T-helper 1 cell treated with Interleukin-12 subunit alpha and Interleukin-12 subunit beta and Interleukin-4 antibody, amounts not matched to agents 30 μg/mL and 1 μg/mL, for 36 hours (primary cell): ENCODE data around the gene SESN1.

Experiments used
- H3K27ac Mint-ChIP-seq: one replicate; pipeline ENCODE4 v1.8.0; 2021; ENCODE audit warnings: mild to moderate bottlenecking, mixed read lengths
- H3K27me3 Mint-ChIP-seq: one replicate; pipeline ENCODE4 v1.8.0; 2021; ENCODE audit warnings: low read depth, mixed read lengths
- H3K36me3 Mint-ChIP-seq: one replicate; pipeline ENCODE4 v1.8.0; 2021; ENCODE audit warnings: low read depth, mixed read lengths
- H3K4me1 Mint-ChIP-seq: one replicate; pipeline ENCODE4 v1.8.0; 2021; ENCODE audit warnings: low read depth, mixed read lengths
- H3K4me3 Mint-ChIP-seq: one replicate; pipeline ENCODE4 v1.8.0; 2021; ENCODE audit warnings: mild to moderate bottlenecking, moderate library complexity, mixed read lengths
- H3K9me3 Mint-ChIP-seq: one replicate; pipeline ENCODE4 v1.8.0; 2021; ENCODE audit warnings: mixed read lengths

Gene SESN1

DNA sequence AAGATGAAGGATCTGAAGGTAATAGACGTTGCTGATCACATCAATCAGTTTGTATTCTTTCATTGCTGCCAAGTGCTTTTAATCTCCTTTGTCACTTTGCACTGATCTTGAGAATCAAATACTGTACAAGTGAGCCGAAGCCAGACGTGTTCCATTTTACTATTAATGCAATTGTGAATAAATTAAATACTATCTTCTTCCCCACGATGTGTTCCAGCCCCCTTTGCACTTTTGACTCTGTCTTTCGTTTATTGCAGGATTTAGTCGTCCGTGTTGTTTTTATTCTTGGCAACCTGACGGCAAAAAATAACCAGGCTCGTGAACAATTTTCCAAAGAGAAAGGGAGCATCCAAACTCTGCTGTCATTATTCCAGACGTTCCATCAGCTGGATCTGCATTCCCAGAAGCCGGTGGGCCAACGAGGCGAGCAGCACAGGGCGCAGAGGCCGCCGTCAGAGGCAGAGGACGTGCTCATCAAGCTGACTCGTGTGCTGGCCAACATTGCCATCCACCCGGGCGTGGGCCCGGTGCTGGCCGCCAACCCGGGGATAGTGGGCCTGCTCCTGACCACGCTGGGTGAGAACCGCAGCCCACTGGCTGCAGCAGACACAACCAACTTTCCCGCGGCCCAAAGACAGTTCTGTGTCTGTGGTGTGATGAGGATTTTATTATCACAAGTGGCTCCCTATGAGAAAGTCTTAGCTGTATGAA is 141.7 kb downstream of the SESN1 start:
- Mint-ChIP-seq H3K27ac (no peak overlapping the region), H3K27me3 (peaks cover 4% of the 10 kb centered on the region), H3K4me3 (no peak overlapping the region), H3K36me3 (peaks cover 6% of the 10 kb centered on the region), H3K9me3 (no peaks in the 10 kb centered on the region), H3K4me1 (peaks cover 18% of the 10 kb centered on the region)

DNA sequence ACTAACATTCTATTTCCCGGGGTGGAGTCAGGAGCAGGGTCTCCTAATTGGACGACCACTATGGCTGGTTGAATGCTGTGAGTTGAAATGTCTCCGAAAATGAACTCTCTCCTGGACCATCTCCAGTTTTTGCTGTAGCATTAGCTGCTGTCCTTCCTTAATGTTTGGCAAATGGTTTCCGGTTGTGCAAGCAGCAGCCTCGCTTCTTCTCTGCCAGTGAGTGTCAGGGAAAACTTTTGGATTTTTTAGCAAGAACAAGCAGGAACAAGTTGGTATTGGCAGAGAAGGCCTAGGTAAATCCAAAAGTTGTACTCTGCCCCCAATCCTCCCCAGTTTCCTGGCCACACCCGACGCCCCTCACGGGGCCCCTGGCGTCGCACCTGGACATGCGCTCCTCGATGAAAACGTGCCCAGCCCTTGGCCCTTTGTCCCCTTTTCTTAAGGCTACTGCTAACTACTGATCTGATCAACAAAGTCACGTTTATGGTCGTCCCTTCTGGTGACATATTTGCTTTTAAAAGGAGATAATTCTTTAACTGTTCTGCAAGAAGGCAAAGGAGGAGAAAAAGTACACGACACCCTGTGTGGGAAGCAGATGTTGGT is 143.2 kb downstream of the SESN1 start:
- Mint-ChIP-seq H3K4me3 (no peak overlapping the region), H3K27ac (no peak overlapping the region), H3K27me3 (peaks cover 11% of the 10 kb centered on the region), H3K36me3 (peaks cover 6% of the 10 kb centered on the region), H3K4me1 (peaks cover 24% of the 10 kb centered on the region), H3K9me3 (no peaks in the 10 kb centered on the region)

DNA sequence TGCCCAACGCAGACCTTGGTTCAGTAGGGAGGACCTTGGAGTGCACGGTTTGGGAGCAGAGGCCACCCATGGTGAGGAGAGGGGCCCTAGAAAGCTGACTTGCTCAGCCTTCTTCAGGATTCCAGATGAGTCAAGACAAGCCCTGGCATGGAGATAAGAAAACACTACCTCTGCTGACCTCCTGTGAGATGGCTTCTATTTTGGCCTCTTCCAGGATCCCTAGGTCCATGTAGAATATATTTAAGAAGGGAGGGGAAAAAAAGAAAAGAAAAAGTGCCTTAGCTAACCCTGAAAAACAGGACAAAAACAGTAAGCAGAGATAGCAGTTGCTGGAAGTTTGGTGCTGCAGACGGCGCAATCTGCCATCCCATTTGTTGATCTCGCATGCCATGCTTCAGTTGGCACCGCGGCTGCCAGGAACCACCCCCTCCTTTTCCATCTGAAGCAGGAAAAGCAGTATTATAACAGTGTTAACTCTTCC is 146.4 kb downstream of the SESN1 start:
- no peak overlapping the region for H3K27ac Mint-ChIP-seq
- peaks cover 4% of the 10 kb centered on the region for H3K36me3 Mint-ChIP-seq
- H3K4me3 Mint-ChIP-seq: no peak overlapping the region
- peaks cover 30% of the 10 kb centered on the region for H3K4me1 Mint-ChIP-seq
- peaks cover 11% of the 10 kb centered on the region for H3K27me3 Mint-ChIP-seq
- H3K9me3 Mint-ChIP-seq: no peaks in the 10 kb centered on the region

DNA sequence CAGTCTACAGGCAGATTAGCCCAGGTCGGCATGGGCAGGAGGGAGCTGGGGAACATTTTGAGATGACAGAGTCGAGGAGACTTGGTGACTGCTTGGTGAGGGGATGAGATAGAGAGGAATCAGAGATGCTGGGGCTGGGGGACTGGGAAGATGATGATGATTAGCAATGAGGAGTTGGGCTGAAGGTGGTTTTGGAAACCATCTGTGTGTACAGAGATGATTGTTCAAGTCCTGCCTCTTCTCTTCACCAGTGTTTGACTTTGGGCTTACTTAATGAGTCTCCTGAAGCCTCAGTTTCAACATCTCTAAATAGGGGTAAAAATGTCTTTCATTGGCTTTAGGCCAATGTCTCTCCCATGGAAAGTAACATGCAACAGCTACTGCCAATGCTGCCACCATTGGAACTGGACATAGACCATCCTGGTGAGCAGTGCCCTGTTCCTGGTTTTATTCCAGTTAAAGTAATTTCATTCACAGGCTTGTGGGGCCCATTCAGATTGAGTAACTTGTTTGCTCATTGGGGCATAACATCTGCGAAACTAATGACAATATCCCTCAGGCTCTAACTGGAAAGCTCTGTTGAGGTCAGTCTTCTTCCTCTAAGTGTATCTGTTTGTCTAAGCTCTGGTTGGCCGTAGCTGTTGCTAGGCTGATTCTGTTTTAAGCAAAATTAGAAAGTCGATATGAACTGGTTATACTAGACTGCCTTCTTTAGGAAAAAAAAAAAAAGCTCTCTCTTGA is 147.4 kb downstream of the SESN1 start:
- no peak overlapping the region for H3K27ac Mint-ChIP-seq
- peaks cover 39% of the 10 kb centered on the region for H3K4me1 Mint-ChIP-seq
- no peaks in the 10 kb centered on the region for H3K9me3 Mint-ChIP-seq
- peaks cover 4% of the 10 kb centered on the region for H3K36me3 Mint-ChIP-seq
- peaks cover 7% of the 10 kb centered on the region for H3K27me3 Mint-ChIP-seq
- H3K4me3 Mint-ChIP-seq: no peak overlapping the region

DNA sequence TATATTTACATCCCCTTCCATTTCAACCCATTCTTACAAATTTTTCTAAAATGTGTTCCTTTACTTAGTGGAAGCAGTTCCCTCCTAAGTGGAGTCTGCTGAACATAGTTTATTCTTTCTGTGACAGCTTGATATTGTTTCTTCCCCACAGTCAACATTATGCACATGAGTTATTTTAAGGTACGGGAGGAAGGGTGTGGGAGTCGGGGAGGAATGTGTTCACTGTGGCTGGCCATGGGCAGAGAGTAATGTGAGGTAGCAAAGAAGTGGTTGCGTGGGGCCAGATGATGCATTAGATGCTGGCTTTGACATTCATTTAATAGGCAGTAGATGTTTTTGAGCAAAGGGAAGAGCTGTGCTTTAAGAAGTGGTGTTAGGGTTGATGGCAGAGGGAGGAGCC is 148.0 kb downstream of the SESN1 start:
- Mint-ChIP-seq H3K27ac (no peak overlapping the region), H3K9me3 (no peaks in the 10 kb centered on the region), H3K36me3 (peaks cover 4% of the 10 kb centered on the region), H3K27me3 (peaks cover 7% of the 10 kb centered on the region), H3K4me3 (no peak overlapping the region), H3K4me1 (peaks cover 43% of the 10 kb centered on the region)

DNA sequence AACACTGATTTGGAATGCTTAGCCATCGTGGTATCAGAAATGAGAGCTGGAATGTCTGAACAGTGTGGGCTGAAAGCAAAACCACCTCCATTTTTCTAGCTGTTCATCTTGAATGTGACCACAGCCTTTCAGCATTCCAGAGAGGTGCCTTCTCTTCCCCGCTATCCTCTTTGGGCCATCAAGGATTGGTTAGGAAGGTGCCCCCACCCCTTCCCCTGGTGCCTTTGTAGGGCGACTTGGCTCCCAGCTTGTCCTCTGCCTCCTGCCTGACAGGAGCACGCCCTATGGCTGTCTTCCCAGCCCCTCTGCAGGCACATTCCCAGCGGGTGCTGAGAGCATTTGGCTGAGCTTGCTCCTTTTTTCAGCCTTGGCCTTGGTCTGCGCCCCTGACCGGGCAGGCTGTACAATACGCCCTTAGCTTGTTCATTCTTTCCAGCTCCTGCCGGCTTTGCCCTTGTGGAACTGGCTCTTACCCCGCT is 148.9 kb downstream of the SESN1 start:
- peaks cover 7% of the 10 kb centered on the region for H3K27me3 Mint-ChIP-seq
- H3K36me3 Mint-ChIP-seq: peaks cover 4% of the 10 kb centered on the region
- H3K4me1 Mint-ChIP-seq: peaks cover 45% of the 10 kb centered on the region
- no peak overlapping the region for H3K4me3 Mint-ChIP-seq
- H3K9me3 Mint-ChIP-seq: no peaks in the 10 kb centered on the region
- H3K27ac Mint-ChIP-seq: no peak overlapping the region

DNA sequence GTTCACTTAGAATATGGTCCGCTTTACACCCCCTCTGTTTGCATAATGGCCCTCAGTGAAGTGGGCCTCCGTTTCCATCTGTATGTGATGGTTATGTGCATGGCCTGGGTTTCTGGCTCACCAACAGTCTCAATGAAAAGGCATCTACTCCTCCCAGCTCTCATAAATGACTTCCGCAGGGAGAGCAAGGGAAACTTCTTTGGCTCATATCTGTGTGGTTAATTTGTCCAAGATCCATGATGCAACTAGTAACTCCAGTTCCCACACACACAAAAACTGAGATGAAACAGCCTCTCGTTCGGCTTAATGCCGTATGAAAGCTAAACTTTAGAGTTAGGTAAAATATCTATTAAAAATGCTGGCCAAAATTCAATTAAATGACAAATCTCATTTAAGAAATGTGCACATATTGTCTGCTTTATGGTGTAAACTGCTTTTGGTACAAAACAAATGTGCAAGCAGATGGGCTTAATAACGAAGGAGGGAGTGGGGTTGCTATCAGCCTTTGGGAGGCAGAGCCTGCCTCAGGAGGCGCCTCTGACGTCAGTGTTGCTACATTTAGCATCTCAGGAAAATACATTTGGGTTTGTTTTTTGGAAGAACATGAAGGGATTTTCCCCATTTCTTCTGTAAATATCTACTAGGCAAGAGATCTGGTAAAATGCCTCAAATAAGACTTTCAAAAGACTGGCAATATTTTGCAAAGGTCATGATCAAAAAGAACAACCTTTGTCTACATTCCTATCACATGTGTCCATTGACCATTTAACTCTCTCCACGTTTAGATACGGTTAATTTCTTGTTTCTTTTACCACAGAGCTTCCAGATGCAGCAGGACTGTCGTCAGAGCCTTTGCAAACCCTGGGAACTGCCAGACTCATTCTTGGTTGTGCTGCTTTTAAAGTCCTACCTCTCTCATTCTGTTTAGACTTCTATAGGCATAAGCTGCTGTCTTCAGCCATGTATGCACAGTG is 149.7 kb downstream of the SESN1 start:
- H3K9me3 Mint-ChIP-seq: peaks cover under 1% of the 10 kb centered on the region
- H3K4me3 Mint-ChIP-seq: no peak overlapping the region
- peak overlapping the region; percentile 27 for H3K27ac Mint-ChIP-seq
- H3K4me1 Mint-ChIP-seq: peaks cover 45% of the 10 kb centered on the region
- H3K27me3 Mint-ChIP-seq: peaks cover 7% of the 10 kb centered on the region
- peaks cover 5% of the 10 kb centered on the region for H3K36me3 Mint-ChIP-seq

DNA sequence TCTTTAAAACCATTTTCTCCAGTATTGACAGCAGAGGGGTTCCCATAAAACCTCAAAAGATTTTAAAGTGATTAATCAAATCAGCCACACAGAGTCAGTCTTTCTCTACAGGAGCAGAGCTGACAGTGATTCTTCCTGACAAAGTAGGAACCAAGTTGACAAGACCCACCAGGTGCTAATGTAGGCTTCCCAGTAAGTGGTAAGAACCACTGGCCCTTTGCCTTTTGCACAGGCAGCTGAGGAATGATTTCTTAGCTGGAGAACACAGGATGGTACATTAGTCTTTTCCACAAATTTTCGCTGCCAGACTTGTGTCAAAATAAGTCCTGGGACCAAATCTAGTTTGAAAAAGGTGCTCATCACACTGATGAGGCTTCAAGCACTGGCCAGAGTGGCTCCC is 150.6 kb downstream of the SESN1 start:
- H3K27ac Mint-ChIP-seq: no peak overlapping the region
- peaks cover 10% of the 10 kb centered on the region for H3K9me3 Mint-ChIP-seq
- H3K27me3 Mint-ChIP-seq: peaks cover 7% of the 10 kb centered on the region
- peaks cover 46% of the 10 kb centered on the region for H3K4me1 Mint-ChIP-seq
- H3K36me3 Mint-ChIP-seq: peaks cover 10% of the 10 kb centered on the region
- no peak overlapping the region for H3K4me3 Mint-ChIP-seq

DNA sequence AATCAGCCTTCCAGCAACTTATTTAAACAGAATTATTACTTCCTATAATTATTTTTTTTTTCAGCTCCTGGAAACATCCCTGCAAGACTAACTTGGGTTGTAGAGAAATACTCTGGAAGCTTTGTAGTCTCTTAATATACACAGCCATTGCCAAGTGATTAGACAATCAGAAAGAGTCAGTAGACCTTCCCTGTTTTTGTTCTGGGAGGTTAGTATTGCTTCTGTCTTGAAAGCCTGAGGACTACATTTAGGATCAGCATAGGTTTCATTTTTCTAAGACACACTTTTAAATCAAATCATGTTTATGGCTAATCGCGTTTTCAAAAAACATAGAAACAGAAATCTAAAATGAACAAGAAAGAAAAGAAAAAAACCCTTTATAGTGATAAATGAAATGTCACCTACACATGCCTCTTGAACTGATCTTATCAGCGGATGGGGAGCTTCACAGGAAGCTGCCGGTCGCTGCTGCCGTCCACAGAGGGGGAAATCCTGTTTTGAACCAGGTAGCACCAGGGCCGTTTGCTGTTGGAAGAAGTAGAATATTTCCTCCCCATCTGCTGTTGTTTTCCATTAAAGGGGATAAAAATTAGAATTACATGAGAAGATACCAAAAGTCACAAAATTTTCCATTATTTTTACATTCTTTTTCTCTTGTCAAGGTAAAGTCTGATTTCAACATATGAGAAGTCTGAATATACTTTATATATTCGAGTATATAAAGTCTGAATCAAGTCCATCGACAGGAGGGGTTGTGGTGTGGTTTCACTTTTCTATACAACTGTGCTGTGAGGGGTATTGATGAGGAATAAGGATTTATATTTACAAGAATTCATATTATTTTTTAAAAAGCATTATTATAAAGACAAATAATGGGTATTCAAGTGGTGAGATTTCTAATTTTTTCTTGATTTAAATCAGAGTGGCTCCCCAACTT is 151.8 kb downstream of the SESN1 start:
- peak overlapping the region; percentile 84 for H3K27ac Mint-ChIP-seq
- peak overlapping the region; percentile 77 for H3K4me3 Mint-ChIP-seq
- peaks cover 42% of the 10 kb centered on the region for H3K4me1 Mint-ChIP-seq
- H3K36me3 Mint-ChIP-seq: peaks cover 6% of the 10 kb centered on the region
- H3K27me3 Mint-ChIP-seq: peaks cover 7% of the 10 kb centered on the region
- peaks cover 10% of the 10 kb centered on the region for H3K9me3 Mint-ChIP-seq

DNA sequence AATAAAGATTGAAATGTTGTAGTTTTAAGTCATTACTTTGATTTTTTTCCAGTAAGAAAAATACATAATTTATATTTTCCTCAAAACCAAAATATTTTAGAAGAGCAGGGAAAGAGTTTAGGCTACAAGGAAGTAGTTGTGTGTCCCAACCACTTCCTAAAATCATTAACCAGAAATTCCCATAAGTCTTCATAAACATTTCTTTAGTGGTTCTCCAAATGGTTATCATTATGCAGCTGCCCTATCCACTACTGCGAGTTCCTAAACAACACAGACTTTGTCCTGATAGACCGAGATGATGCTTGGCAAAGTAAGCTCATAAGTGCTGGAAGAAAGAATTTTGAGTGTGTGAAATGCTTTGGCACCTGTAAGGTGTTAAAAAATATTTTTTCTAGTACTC is 152.8 kb downstream of the SESN1 start:
- Mint-ChIP-seq H3K4me3 (no peak overlapping the region), H3K36me3 (peaks cover 8% of the 10 kb centered on the region), H3K27me3 (peaks cover 6% of the 10 kb centered on the region), H3K27ac (no peak overlapping the region), H3K9me3 (peaks cover 10% of the 10 kb centered on the region), H3K4me1 (peaks cover 41% of the 10 kb centered on the region)

DNA sequence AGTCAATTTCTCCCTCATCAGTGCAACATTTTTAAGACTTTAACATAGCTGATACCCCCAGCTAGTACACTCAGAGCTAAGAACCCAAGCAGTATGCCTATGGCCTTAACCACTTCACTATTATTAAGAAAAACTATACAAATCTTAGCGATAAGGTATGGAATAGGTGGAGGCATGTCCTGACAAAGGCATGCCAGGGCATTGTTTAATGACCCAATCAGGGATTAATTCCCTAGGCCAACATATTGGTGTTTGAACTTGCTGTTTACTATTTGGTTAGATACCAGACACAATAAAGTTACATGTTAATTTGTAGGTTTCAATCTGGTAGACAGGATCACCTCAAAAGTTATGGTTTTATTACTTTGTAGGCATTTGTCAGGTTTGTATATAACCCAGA is 153.4 kb downstream of the SESN1 start:
- H3K36me3 Mint-ChIP-seq: peaks cover 9% of the 10 kb centered on the region
- no peak overlapping the region for H3K4me3 Mint-ChIP-seq
- peaks cover 10% of the 10 kb centered on the region for H3K9me3 Mint-ChIP-seq
- H3K27me3 Mint-ChIP-seq: peaks cover 7% of the 10 kb centered on the region
- peaks cover 40% of the 10 kb centered on the region for H3K4me1 Mint-ChIP-seq
- no peak overlapping the region for H3K27ac Mint-ChIP-seq

DNA sequence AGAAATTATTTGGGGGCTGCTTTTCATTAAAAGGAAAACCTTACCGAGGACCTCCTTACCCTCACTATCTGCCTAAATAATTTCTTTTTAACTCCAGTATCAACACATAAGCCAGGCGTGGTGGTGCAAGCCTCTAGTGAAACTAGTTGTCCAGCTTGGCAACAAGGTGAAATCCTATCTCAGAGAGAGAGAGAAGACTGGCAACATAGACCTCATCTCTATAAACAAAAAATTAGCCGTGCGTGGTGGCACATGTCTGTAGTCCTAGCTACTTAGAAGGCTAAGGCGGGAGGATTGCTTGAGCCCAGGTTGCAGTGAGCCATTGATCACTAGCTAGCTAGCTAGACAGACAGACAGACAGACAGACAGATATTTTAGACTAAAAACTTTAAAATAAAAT is 153.9 kb downstream of the SESN1 start:
- Mint-ChIP-seq H3K36me3 (peaks cover 9% of the 10 kb centered on the region), H3K27me3 (peaks cover 7% of the 10 kb centered on the region), H3K9me3 (peaks cover 10% of the 10 kb centered on the region), H3K4me1 (peaks cover 37% of the 10 kb centered on the region), H3K4me3 (no peak overlapping the region), H3K27ac (no peak overlapping the region)

DNA sequence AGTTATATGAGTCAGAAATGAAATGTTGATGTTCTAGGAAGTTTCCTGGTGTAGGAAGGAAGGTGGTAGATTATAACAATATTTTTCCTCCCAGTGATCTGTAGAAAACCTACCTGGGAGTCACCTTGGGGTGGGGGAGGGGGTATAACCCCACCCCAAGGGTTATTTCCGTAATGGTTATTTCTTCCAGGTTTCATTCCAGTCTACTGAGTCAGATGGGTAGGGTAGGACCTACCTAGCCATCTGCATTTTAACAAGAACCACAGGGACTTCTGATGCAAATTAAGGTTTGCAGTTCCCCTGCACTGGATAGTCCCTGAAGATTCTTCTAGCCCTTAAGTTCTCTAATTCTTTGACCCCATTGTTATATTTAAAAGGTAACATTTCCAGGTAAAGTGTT is 157.5 kb downstream of the SESN1 start:
- Mint-ChIP-seq H3K36me3 (peaks cover 9% of the 10 kb centered on the region), H3K4me3 (no peak overlapping the region), H3K27me3 (peaks cover 33% of the 10 kb centered on the region), H3K27ac (no peak overlapping the region), H3K4me1 (peaks cover 13% of the 10 kb centered on the region), H3K9me3 (peaks cover 10% of the 10 kb centered on the region)
